HG02973 (cell line): ENCODE data around the gene FBXW5.

Source experiments
- ATAC-seq: cut with Tn5 transposase; IDR thresholded peaks from one replicate; pipeline ENCODE4 v1.9.1; 2021; ENCODE audit warnings: moderate library complexity; ENCODE audit not compliant: unreplicated experiment

FBXW5 gene

GRCh38 chr9:136949817-136950655 is 5.5 kb upstream of the FBXW5 start:
- peak; percentile 75 for ATAC-seq

GRCh38 chr9:136949239-136949816 is 4.8 kb upstream of the FBXW5 start:
- peak; percentile 4 for ATAC-seq

- no peak for ATAC-seq
These were observed 3.5 kb upstream of the FBXW5 start for GRCh38 chr9:136947955-136948510.

GRCh38 chr9:136947028-136947891 is 2.7 kb upstream of the FBXW5 start:
- ATAC-seq = no peak

GRCh38 chr9:136946228-136947027 is 1.9 kb upstream of the FBXW5 start:
- ATAC-seq = no peak

GRCh38 chr9:136945333-136946227 is 1.0 kb upstream of the FBXW5 start:
- ATAC-seq = no peak

- peak; percentile 32 for ATAC-seq
These were observed 373 bp downstream of the FBXW5 start for GRCh38 chr9:136944212-136944518.

GRCh38 chr9:136943291-136944211 is 987 bp downstream of the FBXW5 start:
- peak; percentile 12 for ATAC-seq

GRCh38 chr9:136942881-136943230 is 1.7 kb downstream of the FBXW5 start:
- no peak for ATAC-seq

- no peak for ATAC-seq
These were observed 2.2 kb downstream of the FBXW5 start for GRCh38 chr9:136942112-136942880.

GRCh38 chr9:136941231-136942111 is 3.1 kb downstream of the FBXW5 start:
- ATAC-seq = no peak

GRCh38 chr9:136940526-136941230 is 3.9 kb downstream of the FBXW5 start:
- ATAC-seq = no peak

- no peak for ATAC-seq
These were observed 4.5 kb downstream of the FBXW5 start for GRCh38 chr9:136939996-136940525.

GRCh38 chr9:136939431-136939995 is 5.0 kb downstream of the FBXW5 start:
- ATAC-seq = no peak

GRCh38 chr9:136937186-136938001 is 7.1 kb downstream of the FBXW5 start:
- no peak for ATAC-seq
